ENCODE results near the gene IFT57. TPM values are rescaled to one million over a fixed set of nuclear protein-coding genes. Genes with fewer than 3 reads are reported as not detected.

Gene IFT57
- polyA plus RNA-seq, 1 of the 3 experiments (the other 2 are of a cell fraction), result 81.6 TPM

DNA sequence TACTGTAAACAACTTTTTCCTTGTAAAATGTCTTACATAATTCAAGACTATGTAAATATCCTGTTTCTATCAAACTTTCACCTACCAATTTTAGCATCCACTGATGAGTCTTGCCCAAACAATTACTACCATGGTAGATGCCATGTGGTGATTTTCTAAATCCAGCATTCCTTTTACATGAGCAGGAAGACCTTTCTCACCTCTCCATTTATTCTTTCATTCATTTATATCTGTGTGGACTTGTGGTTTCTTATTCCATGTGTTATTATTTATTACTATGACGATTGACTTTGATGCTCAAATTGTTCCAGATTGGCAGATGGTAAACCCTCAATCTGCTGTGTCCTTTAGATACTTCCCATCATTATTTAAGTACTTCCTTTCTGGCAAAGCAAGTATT is 62.4 kb downstream of the IFT57 start (continued):
- TF ChIP-seq, protein P1, sequence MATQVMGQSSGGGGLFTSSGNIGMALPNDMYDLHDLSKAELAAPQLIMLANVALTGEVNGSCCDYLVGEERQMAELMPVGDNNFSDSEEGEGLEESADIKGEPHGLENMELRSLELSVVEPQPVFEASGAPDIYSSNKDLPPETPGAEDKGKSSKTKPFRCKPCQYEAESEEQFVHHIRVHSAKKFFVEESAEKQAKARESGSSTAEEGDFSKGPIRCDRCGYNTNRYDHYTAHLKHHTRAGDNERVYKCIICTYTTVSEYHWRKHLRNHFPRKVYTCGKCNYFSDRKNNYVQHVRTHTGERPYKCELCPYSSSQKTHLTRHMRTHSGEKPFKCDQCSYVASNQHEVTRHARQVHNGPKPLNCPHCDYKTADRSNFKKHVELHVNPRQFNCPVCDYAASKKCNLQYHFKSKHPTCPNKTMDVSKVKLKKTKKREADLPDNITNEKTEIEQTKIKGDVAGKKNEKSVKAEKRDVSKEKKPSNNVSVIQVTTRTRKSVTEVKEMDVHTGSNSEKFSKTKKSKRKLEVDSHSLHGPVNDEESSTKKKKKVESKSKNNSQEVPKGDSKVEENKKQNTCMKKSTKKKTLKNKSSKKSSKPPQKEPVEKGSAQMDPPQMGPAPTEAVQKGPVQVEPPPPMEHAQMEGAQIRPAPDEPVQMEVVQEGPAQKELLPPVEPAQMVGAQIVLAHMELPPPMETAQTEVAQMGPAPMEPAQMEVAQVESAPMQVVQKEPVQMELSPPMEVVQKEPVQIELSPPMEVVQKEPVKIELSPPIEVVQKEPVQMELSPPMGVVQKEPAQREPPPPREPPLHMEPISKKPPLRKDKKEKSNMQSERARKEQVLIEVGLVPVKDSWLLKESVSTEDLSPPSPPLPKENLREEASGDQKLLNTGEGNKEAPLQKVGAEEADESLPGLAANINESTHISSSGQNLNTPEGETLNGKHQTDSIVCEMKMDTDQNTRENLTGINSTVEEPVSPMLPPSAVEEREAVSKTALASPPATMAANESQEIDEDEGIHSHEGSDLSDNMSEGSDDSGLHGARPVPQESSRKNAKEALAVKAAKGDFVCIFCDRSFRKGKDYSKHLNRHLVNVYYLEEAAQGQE (IDR thresholded peaks at IDR 0.05; ENCODE audit: low read depth, low read length), result no peak
- TF ChIP-seq, protein P2, sequence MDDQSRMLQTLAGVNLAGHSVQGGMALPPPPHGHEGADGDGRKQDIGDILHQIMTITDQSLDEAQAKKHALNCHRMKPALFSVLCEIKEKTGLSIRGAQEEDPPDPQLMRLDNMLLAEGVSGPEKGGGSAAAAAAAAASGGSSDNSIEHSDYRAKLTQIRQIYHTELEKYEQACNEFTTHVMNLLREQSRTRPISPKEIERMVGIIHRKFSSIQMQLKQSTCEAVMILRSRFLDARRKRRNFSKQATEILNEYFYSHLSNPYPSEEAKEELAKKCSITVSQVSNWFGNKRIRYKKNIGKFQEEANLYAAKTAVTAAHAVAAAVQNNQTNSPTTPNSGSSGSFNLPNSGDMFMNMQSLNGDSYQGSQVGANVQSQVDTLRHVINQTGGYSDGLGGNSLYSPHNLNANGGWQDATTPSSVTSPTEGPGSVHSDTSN (IDR thresholded peaks at IDR 0.05), result peak; percentile 70
- TF ChIP-seq CHD2 (IDR thresholded peaks at IDR 0.05; ENCODE audit: low read length, partially characterized antibody) (no peak), YY1 (IDR thresholded peaks at IDR 0.05; ENCODE audit: low read depth) (no peak), GATA2 (CRISPR knock-in tag; IDR thresholded peaks at IDR 0.05) (no peak), RFX5 (IDR thresholded peaks at IDR 0.05; ENCODE audit: low read length) (no peak), FOXM1 (IDR thresholded peaks at IDR 0.05; ENCODE audit: low read depth) (no peak), NRF1 (IDR thresholded peaks at IDR 0.05; ENCODE audit: low read depth, low read length) (no peak), EZH2phosphoT487 (IDR thresholded peaks at IDR 0.05; ENCODE audit: borderline replicate concordance, low read depth) (no peak), RXRA (IDR thresholded peaks at IDR 0.05; ENCODE audit: borderline replicate concordance, low read depth) (no peak), POLR2AphosphoS5 (IDR thresholded peaks at IDR 0.05; ENCODE audit: low read depth, low read length) (no peak; the same call in 1 of the 2 replicates), EP300 (IDR thresholded peaks at IDR 0.05; ENCODE audit: borderline replicate concordance in 1 of 2, low read depth in 1 of 2, low read length in 1 of 2) (no peak), SMC3 (IDR thresholded peaks at IDR 0.05; ENCODE audit: low read depth, low read length) (no peak), FOXJ3 (CRISPR knock-in tag; IDR thresholded peaks at IDR 0.05) (no peak), GABPA (IDR thresholded peaks at IDR 0.05; ENCODE audit: low read depth) (no peak), ELF1 (IDR thresholded peaks at IDR 0.05) (no peak)
- TF ChIP-seq, protein P3, sequence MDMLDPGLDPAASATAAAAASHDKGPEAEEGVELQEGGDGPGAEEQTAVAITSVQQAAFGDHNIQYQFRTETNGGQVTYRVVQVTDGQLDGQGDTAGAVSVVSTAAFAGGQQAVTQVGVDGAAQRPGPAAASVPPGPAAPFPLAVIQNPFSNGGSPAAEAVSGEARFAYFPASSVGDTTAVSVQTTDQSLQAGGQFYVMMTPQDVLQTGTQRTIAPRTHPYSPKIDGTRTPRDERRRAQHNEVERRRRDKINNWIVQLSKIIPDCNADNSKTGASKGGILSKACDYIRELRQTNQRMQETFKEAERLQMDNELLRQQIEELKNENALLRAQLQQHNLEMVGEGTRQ (IDR thresholded peaks at IDR 0.05; ENCODE audit: borderline replicate concordance, low read depth, low read length), result no peak
- TF ChIP-seq, protein P4, sequence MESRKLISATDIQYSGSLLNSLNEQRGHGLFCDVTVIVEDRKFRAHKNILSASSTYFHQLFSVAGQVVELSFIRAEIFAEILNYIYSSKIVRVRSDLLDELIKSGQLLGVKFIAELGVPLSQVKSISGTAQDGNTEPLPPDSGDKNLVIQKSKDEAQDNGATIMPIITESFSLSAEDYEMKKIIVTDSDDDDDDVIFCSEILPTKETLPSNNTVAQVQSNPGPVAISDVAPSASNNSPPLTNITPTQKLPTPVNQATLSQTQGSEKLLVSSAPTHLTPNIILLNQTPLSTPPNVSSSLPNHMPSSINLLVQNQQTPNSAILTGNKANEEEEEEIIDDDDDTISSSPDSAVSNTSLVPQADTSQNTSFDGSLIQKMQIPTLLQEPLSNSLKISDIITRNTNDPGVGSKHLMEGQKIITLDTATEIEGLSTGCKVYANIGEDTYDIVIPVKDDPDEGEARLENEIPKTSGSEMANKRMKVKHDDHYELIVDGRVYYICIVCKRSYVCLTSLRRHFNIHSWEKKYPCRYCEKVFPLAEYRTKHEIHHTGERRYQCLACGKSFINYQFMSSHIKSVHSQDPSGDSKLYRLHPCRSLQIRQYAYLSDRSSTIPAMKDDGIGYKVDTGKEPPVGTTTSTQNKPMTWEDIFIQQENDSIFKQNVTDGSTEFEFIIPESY (IDR thresholded peaks at IDR 0.05; ENCODE audit: borderline replicate concordance, low read depth), result no peak

All from SK-N-SH (cell line).